ENCODE data around the gene FNIP2.
A peak's percentile ranks its signal among the peaks of the same experiment; 100 is the strongest.
"Not testable (repeated sequence)": the region's sequence is repeated elsewhere in the genome, so short reads cannot be mapped to it uniquely, and the experiment has no call there.

The FNIP2 gene

DNA sequence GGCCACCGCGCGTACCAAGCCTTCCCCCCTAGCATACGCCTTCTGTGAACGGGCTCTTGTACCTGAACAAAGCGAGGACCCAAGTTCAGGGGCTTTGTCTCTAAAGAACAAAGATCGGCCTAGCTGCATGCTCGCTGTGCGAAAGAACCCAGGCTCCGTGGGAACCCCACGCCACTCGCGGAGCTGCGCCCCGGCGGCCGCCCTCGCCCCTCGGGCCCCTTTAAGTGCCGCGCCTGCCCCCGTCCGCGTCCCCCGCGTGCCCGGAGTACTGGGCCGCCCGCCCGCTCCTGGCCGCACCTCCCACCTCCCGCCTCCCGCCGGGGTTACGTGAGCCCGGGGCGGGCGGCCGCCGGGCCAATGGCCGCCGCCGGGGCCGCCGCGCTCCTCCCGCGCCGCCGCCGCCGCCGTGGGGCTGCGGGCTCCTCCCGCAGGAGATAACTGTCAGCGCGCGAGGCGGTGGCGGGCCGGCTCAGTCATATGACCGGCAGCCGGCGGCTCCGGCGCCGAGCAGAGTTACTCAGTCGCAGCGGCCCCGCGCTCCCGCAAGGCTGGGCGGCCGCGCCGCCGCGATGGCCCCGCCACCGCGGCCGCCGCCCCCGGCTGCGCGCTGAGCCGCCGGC lies at the start of gene FNIP2:
Gene FNIP2 (plus strand): TSS at position 472 of the 620 bp plus-strand sequence. CDS start 187 bp downstream, outside the sequence.
- DNase-seq = peak; percentile 50

DNA sequence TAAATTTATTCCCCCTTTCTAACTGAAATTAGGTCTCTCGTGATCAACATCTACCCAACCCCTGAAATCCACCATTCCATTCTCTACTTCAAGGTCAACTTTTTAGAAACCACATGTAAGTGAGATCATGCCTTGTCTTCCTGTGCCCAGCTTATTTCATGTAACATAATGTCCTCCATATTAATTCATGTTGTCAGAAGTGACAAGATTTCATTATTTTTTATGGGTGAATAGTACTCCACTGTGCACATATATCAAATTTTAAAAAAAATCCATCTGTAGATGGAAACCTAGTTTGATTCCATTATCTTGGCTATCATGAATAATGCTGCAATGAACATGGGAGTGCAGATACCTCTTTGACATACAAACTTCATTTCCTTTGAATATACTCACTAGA lies 47.1 kb upstream of the FNIP2 start:
- DNase-seq = no peak

DNA sequence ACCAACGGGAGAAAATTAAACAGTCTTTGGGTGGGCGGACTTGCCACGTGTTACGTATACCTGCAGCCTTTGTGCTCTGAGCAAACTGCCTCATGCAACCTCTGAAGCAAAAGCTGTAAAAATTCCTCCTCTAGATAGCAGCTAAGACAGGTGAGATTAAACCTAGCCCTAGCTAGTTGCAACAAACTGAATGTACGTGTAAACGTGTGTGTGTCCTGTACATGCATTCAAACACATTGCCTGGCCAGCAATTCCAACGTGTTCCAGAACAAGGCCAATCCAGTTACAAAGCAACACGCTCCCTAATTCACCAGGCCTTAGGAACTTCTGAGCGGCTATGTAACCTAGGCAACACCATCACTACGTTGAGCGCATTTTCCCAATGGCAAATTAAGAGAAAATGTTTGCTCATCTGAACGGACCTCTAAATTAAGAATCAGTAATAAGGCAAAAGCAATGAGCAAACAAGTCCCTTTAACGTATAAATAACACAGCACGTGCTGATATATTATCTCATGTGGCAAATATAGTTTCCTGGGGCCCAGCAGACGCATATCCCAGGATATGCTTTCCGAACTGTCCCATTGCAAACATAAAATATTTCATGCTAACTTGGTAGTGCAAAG lies 46.4 kb upstream of the FNIP2 start:
- peak; percentile 38 for DNase-seq

DNA sequence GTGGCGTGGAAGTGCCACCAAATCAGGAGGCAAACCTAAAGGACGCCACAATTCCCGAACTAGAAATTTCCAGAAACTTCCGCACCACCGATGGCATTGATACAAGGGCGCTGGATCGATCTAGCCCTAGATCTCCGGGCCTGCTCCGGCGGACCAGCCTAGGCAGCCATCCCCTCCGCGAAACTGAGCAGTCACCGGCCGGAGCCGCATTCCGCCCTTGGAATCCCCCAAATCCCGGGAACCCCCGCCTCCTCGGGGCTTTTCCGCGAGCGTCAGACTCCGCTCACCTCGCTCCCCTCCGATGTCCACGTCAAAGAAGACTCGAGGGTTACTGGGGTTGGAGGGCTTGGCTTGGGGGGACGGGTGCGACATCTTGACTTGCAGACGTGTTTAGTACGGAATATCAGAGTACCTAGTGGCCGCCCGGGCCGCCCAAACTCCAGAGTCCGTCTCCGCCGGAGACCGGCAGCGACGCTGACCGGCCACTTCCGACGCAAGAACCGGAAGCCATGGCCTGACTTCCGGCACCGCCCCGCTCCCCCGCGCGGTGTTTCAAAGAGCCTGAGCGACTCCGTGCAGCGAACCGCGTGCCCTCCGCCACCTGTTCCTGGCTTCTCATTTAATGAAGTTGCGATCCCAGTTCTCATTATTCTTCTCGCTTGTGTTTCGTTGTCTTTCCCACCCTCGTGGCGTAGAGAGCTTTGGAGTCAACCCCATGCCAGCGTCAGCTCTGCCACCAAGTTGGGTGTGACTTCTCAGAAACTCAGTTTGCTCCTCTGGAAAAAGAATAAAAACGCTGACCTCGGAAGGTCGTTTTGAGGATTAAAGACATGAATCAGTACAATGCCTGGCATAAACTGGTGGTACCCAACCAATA lies 45.7 kb upstream of the FNIP2 start, which contains the start of gene PPID:
Gene PPID (minus strand): TSS at position 480 of the 877 bp plus-strand sequence. CDS start 108 bp downstream, at position 372.
- DNase-seq = peak; percentile 69

DNA sequence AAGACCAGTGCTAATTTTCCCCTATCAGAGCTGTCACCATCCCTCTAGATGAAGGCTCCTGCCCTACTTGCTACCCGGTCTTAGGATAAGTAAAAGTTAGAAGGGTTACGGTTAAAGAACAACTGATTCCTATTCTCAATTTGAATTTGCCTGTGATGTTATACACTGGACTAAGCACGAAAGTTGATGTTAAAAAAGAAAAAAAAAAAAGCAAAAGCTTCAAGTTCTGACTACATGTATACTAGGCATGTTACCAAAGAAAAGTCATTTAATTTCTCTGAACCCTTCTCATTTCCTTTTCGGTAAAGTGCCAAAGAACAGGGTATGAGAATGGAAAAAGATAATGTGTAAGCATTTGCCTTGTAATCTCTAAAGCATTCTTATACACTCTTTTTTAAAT lies 44.2 kb upstream of the FNIP2 start:
- DNase-seq = no peak

DNA sequence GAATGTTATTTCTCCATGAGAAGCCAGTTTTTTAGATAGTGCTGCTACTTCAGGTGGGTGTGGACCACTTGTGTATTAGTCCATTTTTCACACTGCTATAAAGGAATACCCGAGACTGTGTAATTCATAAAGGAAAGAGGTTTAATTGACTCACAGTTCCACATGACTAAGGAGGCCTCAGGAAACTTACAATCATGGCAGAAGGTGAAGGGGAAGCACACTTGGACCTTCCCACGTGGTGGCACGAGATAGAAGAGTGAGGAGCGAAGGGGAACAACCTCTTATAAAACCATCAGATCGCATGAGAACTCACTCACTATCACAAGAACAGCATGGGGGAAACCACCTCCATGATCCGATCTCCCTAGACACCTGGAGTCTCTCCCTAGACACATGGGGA lies 42.2 kb upstream of the FNIP2 start:
- DNase-seq = no peak

DNA sequence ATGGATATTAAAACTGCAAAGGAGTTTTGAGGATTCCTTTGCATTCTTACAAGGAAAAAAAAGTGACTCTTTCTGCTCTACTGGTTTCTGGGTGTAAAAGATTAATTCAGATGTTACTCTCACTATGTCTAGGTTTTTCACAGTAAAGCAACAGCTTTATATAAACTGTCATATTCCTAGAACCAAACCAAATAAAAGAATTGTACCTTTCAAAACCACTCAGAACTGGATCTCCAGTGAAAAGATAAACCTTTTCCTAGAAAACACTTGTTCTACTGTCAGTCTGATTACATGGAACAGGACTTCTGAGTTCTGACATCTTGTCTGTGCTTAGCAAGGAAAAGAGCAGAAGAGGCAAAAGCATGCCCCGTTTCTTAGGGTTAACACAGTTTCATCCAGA lies 40.6 kb upstream of the FNIP2 start:
- no peak for DNase-seq

DNA sequence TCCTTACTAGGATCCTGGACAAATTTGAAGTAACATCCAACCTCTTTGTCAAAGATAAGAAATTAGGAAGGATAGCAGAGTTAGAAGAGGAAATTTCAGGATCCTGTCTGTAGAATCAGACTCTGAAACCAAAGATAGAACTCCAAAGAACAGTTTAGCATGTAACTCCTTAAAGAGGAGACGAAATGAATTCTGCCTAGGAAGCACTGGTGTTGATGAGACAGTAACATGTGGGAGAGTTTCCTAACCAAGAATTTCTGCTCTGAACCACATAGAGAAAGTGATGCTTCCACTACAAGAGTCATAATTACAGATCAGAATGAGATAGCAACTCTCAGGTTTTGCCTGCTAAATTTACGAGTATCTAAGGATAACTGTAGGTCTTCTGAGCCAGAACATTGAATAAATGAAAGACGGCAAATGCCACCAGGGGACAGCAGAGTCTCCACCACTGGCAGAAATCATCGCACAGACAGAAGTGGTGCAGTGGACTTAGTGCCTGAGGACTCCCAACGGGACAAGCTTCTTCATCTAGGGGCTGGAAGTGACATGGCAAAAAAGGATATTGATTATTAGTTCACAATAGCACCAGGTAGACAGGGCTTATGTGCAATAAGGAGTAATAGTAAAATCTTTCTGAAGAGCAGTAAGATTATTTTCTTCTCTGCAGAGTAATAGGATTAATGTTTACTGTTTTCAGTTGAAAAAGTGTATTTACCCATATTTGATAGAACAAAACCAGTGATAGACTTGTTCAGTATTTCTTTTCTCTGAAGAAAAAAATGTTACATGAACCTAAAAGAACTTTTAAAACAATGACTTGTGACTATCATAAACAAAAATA lies 38.9 kb upstream of the FNIP2 start:
- peak; percentile 63 for DNase-seq

DNA sequence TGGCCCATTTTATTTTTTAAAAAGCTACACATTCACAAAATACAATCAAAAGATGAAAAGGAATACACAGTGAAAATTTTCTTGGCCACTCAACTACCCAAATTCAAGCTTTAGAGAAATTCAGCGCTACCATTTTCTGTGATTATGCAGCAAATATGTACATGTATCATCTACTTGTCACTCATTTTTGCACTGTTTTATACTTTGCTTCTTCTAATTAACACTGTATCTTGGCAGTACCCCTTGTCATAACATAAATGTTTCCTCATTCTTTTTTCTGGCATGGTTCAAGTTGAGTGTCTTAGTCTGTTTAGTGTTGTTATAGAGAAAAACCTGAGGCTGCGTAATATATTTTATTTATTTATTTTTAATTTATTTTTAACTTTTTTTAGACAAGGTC lies 30.0 kb upstream of the FNIP2 start:
- DNase-seq = no peak

DNA sequence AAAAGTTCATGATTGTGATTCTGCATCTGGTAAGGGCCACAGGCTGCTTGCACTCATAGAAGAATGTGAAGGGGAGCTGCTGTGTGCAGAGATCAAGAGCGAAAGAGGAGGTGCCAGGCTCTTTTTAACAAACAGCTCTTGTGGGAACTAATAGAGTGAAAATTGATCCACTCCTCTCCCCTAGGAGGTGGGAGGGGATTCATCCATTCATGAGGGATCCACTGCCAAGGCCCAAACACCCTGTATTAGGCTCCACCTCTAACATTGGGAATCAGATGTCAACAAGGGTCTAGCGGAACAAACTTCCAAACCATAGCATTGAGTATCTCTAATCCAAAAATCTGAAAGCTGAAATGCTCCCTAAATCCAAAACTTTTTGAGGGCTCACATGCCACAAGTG lies 29.2 kb upstream of the FNIP2 start:
- DNase-seq = no peak

DNA sequence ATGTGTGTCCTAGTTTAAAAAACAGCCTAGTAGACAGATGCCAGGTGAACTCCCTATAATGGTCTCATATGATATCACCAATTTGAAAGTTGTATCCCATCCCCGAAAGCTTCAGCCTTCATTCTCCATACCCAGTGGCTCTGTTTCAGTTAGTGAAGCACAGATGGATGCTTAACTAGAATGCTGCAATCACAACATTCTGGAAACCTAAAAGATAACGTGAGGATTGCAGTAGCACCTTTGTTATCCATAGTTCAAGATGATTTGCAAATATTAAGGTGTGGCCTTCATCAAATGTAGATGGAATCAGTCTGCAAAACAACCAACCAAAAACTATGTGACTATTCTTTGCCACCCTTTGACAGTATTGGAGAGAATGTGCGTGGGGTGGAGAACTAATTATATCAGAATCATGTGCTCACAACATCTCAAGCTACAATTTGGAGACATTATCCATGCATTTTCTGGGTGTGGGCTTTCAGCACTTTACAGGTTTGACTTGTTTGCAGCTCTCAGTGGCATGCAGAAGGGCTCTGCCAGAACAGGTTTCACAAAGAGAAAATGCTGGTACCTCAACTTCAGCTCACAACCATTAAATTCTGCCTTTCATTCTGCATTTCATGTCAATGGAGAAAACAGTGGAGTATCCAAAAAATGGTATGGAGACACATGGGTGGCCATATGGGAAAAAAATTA lies 27.4 kb upstream of the FNIP2 start:
- DNase-seq = no peak

DNA sequence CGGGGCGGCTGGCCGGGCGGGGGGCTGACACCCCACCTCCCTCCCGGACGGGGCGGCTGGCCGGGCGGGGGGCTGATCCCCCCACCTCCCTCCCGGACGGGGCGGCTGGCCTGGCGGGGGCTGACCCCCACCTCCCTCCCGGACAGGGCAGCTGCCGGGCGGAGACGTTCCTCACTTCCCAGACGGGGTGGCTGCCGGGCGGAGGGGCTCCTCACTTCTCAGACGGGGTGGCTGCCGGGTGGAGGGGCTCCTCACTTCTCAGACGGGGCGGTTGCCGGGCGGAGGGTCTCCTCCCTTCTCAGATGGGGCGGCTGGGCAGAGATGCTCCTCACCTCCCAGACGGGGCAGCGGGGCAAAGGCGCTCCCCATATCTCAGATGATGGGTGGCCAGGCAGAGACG lies 22.3 kb upstream of the FNIP2 start:
- DNase-seq = not testable (repeated sequence)

DNA sequence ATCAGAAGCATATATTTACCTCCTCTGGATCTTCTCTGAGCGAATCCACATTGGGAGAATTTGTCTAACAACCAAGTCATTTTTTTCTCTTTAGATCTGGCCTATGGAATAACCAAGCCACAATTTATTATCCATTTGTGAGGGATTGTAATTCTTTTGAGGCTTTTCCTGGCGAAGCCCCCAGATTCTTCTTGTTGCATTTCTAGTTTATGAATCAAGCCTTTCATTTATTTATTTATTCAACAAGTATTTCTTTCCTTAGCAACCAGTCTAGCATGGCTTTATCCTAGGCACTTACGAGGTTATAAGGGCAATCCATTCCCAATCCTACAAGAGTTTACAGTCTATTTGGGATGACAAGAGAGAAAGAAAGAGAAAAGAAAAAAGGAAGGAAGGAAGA lies 18.4 kb upstream of the FNIP2 start:
- no peak for DNase-seq

DNA sequence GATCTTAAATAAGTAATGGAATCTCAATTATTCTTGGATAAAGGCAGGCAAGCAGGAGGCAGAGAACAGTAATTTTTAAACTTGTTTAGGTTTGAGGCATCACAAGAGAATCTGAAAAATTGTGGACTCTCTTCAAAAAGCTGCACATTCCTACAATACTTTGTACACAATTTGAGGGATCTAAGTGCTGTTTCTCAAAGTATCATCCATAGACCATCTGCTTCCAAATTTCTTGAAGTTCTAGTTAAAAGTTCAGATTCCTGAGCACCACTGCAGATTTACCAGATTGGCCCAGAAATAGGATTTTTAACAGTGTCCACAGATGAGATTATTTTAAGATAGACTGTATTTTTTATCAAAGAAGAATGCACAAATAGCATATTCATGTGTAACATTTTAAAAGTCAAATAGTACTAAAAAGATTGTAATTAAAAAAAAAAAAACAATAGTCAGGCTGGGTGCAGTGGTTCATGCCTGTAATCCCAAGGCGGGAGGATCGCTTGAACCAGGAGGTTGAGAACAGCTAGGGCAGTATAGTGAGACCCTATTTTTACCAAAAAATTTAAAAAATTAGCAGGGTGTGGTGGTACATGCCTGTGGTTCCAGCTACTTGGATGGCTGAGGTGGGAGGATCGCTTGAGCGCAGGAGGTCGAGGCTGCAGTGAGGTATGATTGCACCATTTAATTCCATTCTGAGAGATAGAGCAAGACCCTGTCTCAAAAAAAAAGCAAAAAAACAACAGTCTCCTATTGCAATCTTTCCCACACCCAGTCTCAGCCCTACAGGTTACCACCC lies 14.2 kb upstream of the FNIP2 start:
- DNase-seq = no peak

DNA sequence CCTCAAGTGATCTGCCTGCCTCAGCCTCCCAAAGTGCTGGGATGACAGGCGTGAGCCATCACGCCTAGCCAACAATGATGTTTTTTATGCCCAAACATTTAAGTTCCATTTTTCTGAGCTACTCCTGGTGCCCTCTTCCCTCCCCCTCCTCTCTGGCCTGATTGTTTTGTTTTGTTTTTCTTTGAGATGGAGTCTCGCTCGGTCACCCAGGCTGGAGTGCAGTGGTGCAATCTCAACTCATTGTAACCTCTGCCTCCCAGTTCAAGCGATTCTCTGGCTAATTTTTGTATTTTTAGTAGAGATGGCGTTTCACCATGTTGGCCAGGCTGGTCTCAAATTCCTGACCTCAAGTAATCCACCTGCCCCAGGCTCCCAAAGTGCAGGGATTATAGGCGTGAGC lies 13.0 kb upstream of the FNIP2 start:
- not testable (repeated sequence) for DNase-seq

DNA sequence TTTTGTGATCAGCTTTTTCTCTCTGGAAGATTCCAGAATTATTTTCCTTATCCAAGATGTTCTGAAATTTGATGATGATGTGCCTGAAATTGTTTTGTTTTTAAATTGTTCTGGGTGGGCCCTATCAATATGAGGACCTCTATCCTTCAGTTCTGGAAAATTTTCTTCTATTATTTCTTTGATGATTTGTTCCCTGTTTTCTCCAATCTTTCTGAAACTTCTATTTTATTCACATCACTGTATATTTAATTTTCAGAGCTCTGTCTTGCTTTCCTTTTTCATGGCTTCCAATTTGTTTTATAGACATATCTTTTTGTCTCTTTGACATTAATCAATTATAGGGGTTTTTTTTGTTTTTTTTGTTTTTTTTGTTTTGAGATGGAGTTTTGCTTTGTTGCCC lies 12.2 kb upstream of the FNIP2 start:
- no peak for DNase-seq

DNA sequence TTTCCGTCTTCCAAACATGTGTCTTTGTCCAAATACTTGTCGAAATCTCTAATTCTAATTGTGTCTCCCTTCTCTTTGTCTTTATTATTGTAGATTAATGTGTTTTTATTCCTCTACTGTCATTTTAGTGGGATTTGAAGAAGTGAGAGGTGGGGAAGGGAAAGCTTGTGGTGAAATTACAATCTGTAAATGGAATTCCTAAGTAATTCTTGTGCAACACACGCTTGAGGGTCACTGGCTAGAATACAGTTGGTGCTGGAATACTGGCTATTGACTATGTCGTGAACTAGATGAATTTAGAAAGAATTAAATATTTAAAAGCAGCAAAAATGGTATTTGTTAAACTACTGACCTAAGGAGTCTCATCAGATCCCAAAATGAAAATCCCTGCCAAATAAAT lies 10.7 kb upstream of the FNIP2 start:
- no peak for DNase-seq

DNA sequence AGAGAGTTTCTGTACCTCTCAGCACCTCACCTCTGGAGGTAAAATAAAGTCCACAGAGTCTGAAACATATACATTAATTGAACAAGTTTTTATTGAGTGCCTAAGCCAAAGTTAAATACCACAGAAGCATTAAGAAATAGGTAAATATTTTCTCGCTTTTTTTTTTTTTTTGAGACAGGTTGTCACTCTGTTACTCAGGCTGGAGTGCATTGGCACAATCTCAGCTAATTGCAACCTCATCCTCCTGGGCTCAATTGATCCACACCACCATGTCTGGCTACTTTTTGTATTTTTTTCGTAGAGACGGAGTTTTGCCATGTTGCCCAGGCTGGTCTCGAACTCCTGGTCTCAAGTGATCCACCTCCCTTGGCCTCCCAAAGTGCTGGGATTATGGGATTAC lies 10.1 kb upstream of the FNIP2 start:
- DNase-seq = no peak

DNA sequence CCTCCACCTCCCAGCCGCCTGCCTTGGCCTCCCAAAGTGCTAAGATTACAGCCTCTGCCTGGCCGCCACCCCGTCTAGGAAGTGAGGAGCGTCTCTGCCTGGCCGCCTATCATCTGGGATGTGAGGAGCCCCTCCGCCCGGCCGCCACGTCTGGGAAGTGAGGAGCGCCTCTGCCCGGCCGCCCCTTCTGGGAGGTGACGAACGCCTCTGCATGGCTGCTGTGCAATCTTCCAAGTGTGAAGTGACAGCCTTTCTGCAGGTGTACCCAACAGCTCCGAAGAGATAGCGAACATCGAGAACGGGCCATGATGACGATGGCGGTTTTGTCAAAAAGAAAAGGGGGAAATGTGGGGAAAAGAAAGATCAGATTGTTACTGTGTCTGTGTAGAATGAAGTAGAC lies 9.3 kb upstream of the FNIP2 start:
- not testable (repeated sequence) for DNase-seq

DNA sequence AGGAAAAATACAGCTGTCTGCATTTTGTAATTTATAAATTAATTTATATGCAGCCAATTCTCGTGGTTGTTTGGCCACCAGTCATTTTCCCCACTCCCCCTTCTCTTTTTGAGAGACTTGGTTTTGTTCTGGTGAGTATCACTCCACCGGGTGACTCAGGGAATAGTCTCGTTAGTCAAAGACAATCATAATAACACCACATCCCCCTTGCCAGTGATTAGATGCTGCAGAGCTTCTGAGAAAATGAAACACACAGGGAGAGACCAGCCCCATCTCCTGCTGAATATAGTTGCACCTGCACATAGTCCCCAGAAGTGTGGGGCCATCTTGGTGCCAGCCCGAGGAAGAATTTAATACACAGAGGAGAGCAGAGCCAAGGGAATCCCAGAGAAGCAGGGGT lies 8.0 kb upstream of the FNIP2 start:
- no peak for DNase-seq

DNA sequence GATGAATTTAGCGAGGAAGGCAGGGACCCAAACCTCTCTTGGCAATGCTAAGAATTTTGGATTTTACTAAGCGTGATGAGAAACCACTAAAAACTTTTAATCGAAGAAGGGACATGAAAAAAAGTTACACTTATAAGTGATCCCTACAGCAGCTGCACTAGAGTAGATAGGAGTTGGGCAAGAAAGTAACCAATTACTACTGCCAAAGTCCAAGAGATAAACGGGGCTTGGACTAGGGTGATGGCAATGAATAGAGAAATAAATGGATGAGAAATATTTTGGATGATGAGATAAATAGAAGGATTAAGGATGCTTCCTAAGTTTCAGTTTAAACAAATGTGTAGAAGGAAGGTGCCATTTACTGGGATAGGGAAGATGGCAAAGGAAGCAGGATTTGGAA lies 6.3 kb upstream of the FNIP2 start:
- no peak for DNase-seq

DNA sequence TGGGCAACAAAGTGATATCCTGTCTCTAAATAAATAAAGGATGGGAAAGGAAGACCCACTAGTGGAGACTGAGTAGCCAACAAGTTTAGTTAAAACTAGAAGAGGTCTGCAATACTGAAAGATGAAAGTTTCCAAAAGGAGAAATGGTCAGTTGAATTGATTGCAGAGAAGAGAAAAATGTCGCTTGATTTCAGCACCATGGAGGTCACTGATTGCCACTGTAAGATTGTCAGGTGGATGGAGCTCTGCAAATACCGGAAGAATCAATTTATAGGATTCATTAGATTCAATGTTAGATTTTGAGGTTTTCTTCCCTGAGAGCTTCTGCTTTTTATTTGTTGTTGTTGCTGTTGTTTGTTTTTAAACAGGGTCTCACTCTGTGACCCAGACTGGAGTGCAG lies 5.4 kb upstream of the FNIP2 start:
- DNase-seq = no peak

All from kidney glomerular epithelial cell (primary cell).